HepG2 (cell line): Measurements from ENCODE around the gene AMIGO3. TPM values are rescaled to one million over a fixed set of nuclear protein-coding genes. Genes with fewer than 3 reads are reported as not detected.

Experiments
- ELF3 ChIP-seq: IDR thresholded peaks from 2 replicates; pipeline ENCODE4 v1.6.1; 2016; ENCODE audit warnings: missing genetic modification reagents, missing compliant biosample characterization
- HNRNPUL1 ChIP-seq: fragments of 200-400 bp; formaldehyde crosslinking; IDR thresholded peaks from 2 replicates; pipeline ENCODE4 v1.6.1; 2017; ENCODE audit warnings: low read depth, mild to moderate bottlenecking, low read length, moderate library complexity
- KAT8 ChIP-seq: IDR thresholded peaks from 2 replicates; pipeline ENCODE4 v1.6.1; 2016; ENCODE audit warnings: missing genetic modification reagents, missing compliant biosample characterization
- MATR3 ChIP-seq: sonication (generic); formaldehyde crosslinking; IDR thresholded peaks from 2 replicates; pipeline ENCODE4 v1.4.0; 2020; ENCODE audit warnings: missing genetic modification reagents
- RAD21 ChIP-seq: fragments of 450-650 bp; formaldehyde crosslinking; IDR thresholded peaks from 2 replicates; pipeline ENCODE4 v1.5.0; 2020; ENCODE audit warnings: mild to moderate bottlenecking
- RBM39 ChIP-seq: fragments of 200-400 bp; formaldehyde crosslinking; IDR thresholded peaks from one replicate; pipeline ENCODE4 v1.6.1; 2018; ENCODE audit warnings: antibody characterized with exemption, mild to moderate bottlenecking, low read depth, low read length; ENCODE audit not compliant: poor library complexity, severe bottlenecking
- SIN3B ChIP-seq: fragments of 150-350 bp; IDR thresholded peaks from 2 replicates; pipeline ENCODE4 v1.6.1; 2014; ENCODE audit warnings: low read length
- SOX5 ChIP-seq: IDR thresholded peaks from 2 replicates; pipeline ENCODE4 v1.6.1; 2016; ENCODE audit warnings: borderline replicate concordance
- TAF1 ChIP-seq: sonication (generic); formaldehyde crosslinking; IDR thresholded peaks from 2 replicates; pipeline ENCODE4 v1.4.0; 2020; ENCODE audit warnings: missing genetic modification reagents
- ZBTB3 ChIP-seq: sonication (generic); formaldehyde crosslinking; IDR thresholded peaks from 2 replicates; pipeline ENCODE4 v1.4.0; 2020; ENCODE audit warnings: low read depth, mild to moderate bottlenecking, moderate library complexity, missing genetic modification reagents, borderline replicate concordance
- ZBTB40 ChIP-seq, 2 experiments: fragments of 450-650 bp in 1 of 2; sonication (generic) in 1 of 2; formaldehyde crosslinking in 1 of 2; IDR thresholded peaks; 2 replicates each; pipeline versions ENCODE4 v1.6.1 to v1.8.0; 2016 to 2022; ENCODE audit warnings: antibody characterized with exemption in 1 of 2, mild to moderate bottlenecking in 1 of 2, missing genetic modification reagents in 1 of 2
- ZNF230 ChIP-seq: sonication (generic); formaldehyde crosslinking; IDR thresholded peaks from 2 replicates; pipeline ENCODE4 v1.4.0; 2020; ENCODE audit warnings: mild to moderate bottlenecking, missing genetic modification reagents
- ZNF678 ChIP-seq: sonication (generic); formaldehyde crosslinking; IDR thresholded peaks from 2 replicates; pipeline ENCODE4 v1.4.0; 2020; ENCODE audit warnings: mild to moderate bottlenecking, missing genetic modification reagents
- ZNF841 ChIP-seq: sonication (generic); formaldehyde crosslinking; IDR thresholded peaks from 2 replicates; pipeline ENCODE4 v1.8.1; 2023; ENCODE audit warnings: missing genetic modification reagents, borderline replicate concordance
- polyA plus RNA-seq, 8 experiments: library from polyadenylated mRNA; depleted of rRNA in 3 of 8; stranded (reverse) in 7 of 8; unstranded in 1 of 8; fragments of >200 nt; fragmentation: Illumina TruSeq in 4 of 8; extraction: Trizol in 4 of 8; gene quantifications; 2 replicates each; pipeline versions ENCODE4 v1.2.1 to v1.2.3, GENCODE V29; 2011 to 2016; ENCODE audit warnings: low read depth in 4 of 8, missing spikeins in 1 of 8, mixed read lengths in 1 of 8; ENCODE audit not compliant: insufficient read depth in 1 of 8
- total RNA-seq, 5 experiments: library from RNA; depleted of rRNA; stranded (reverse); fragments of >200 nt; fragmentation: Illumina TruSeq; extraction: Trizol; gene quantifications; 2 replicates each; pipeline ENCODE4 v1.2.3, GENCODE V29; 2016; ENCODE audit warnings: low read depth in 1 of 5

AMIGO3 gene
- total and polyA plus RNA-seq, 2 of the 13 experiments (the other 11 are each of a cell fraction or from before 2014, with no cell fraction given): 0.35 TPM; not detected in 1

- TF ChIP-seq RBM39 (no peak), RAD21 (0 out of 2 replicates have a peak, but pooled peaks have one; percentile 8), ZNF841 (CRISPR knock-in tag) (no peak), SIN3B (peak; percentile 82), ZNF230 (peak; percentile 58; the same call in 1 of the 2 replicates), TAF1 (CRISPR knock-in tag) (peak; percentile 67; the same call in 1 of the 2 replicates), KAT8 (CRISPR knock-in tag) (peak; percentile 92), MATR3 (no peak), ZBTB3 (CRISPR knock-in tag) (peak; percentile 37; the same call in 1 of the 2 replicates), SOX5 (CRISPR knock-in tag) (peak; percentile 36; the same call in 1 of the 2 replicates), HNRNPUL1 (peak; percentile 43; the same call in 1 of the 2 replicates), ZBTB40 (IDR thresholded peaks at IDR 0.05) (no peak), ZBTB40 (CRISPR knock-in tag; IDR thresholded peaks at IDR 0.05) (peak; percentile 48; the same call in 1 of the 2 replicates), ELF3 (CRISPR knock-in tag) (peak; percentile 35; the same call in 1 of the 2 replicates), ZNF678 (CRISPR knock-in tag) (0 out of 2 replicates have a peak, but pooled peaks have one; percentile 38)
Measured at GRCh38 chr3:49689046-49689907, 30.2 kb downstream of the AMIGO3 start, which contains the start of the genes MST1 and RNF123 (continued).
